DND-41 (cell line): ENCODE data around the gene LRP5.

Experiments used
- EZH2 ChIP-seq: IDR thresholded peaks from 3 replicates; pipeline ENCODE4 v1.6.1; 2012; ENCODE audit warnings: borderline replicate concordance, low read depth, mild to moderate bottlenecking, moderate library complexity, low read length, inconsistent platforms; ENCODE audit not compliant: severe bottlenecking
- TF ChIP-seq, protein P1 (sequence below): IDR thresholded peaks from 2 replicates; pipeline ENCODE4 v1.5.1; 2012; ENCODE audit warnings: borderline replicate concordance, low read length, moderate library complexity, mild to moderate bottlenecking; ENCODE audit not compliant: poor library complexity, severe bottlenecking; ENCODE audit errors: extremely low read depth

DNA sequence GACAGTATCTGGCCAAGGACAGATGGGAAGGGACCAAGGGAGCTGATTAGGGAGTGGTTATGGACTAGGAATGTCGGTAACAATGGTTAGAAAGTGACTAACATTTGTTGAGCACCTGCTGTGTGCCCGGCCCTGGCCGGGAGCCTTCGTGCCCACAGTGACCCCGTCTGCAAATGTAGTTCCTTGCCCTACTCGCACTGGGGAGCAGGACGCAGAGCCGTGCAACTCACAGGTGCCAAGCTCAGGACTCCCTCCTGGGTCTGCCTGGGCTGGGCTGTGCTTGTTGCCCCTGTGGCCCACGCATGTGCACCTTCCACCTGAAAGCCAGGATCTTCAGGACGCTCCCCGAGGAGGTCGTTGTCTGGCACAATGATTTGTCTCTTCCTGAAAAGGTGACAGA lies 91.4 kb downstream of the LRP5 start:
- TF ChIP-seq, protein P1, sequence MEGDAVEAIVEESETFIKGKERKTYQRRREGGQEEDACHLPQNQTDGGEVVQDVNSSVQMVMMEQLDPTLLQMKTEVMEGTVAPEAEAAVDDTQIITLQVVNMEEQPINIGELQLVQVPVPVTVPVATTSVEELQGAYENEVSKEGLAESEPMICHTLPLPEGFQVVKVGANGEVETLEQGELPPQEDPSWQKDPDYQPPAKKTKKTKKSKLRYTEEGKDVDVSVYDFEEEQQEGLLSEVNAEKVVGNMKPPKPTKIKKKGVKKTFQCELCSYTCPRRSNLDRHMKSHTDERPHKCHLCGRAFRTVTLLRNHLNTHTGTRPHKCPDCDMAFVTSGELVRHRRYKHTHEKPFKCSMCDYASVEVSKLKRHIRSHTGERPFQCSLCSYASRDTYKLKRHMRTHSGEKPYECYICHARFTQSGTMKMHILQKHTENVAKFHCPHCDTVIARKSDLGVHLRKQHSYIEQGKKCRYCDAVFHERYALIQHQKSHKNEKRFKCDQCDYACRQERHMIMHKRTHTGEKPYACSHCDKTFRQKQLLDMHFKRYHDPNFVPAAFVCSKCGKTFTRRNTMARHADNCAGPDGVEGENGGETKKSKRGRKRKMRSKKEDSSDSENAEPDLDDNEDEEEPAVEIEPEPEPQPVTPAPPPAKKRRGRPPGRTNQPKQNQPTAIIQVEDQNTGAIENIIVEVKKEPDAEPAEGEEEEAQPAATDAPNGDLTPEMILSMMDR, result no peak
- TF ChIP-seq EZH2, result no peak
